Progenitor cell of endocrine pancreas (in vitro differentiated cells): ENCODE results near the gene ZSWIM6. TPM values are rescaled to one million over a fixed set of nuclear protein-coding genes. Genes with fewer than 3 reads are reported as not detected.
"Not testable (repeated sequence)": the region's sequence is repeated elsewhere in the genome, so short reads cannot be mapped to it uniquely, and the experiment has no call there.

Experiments used
- DNase-seq: peaks from one replicate; pipeline ENCODE4 v3.0.0; 2021; ENCODE audit warnings: low spot score; ENCODE audit not compliant: unreplicated experiment
- H3K27ac Mint-ChIP-seq: 2 replicates; pipeline ENCODE4 v1.8.0; 2021; ENCODE audit warnings: mild to moderate bottlenecking, moderate library complexity, mixed read lengths
- H3K27me3 Mint-ChIP-seq: 2 replicates; pipeline ENCODE4 v1.8.0; 2021; ENCODE audit warnings: mixed read lengths
- H3K36me3 Mint-ChIP-seq: 2 replicates; pipeline ENCODE4 v1.8.0; 2022; ENCODE audit warnings: mixed read lengths; ENCODE audit not compliant: insufficient read depth
- H3K4me1 Mint-ChIP-seq: 2 replicates; pipeline ENCODE4 v1.8.0; 2021; ENCODE audit warnings: low read depth, mixed read lengths
- H3K4me3 Mint-ChIP-seq: 2 replicates; pipeline ENCODE4 v1.8.0; 2021; ENCODE audit warnings: low read depth, mild to moderate bottlenecking, moderate library complexity, mixed read lengths
- H3K9me3 Mint-ChIP-seq: 2 replicates; pipeline ENCODE4 v1.8.0; 2021; ENCODE audit warnings: low read depth, mixed read lengths
- total RNA-seq: library from RNA; stranded (reverse); gene quantifications from 2 replicates; pipeline ENCODE4 v1.2.1, GENCODE V29; 2021
- TF ChIP-seq, protein P1 (sequence below): fragments of 200-600 bp; sonication (generic); IDR thresholded peaks from one replicate; pipeline ENCODE4 v1.5.0; 2021; ENCODE audit warnings: antibody characterized with exemption, mild to moderate bottlenecking; ENCODE audit not compliant: unreplicated experiment

The ZSWIM6 gene
- total RNA-seq, 1 donor from 2014 or later, result 35.2 TPM

DNA sequence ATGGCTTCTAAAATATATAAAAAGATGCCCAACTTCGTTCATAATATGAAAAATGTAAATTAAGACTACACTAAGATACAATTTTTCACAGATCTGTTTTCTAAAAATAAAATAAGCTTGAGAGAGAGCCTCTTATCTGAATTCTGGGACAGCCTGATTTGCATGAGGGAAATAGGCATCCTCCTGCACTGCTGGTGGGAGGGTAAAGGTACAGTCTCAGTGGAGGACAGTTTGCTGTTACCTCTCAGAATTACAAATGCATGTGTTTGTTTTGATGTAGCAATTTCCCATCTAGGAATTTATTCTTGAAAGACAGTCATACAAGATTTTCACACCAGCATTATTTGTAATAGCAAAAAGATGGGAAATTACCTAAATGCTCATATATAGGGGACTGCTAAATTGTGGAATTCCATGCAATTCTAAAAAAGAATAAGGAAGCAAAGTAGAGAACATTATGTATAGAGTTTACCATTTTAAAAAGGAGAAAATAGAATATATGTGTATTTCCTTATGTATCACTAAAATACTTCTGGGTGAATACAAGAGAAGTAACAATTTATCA lies 75.7 kb downstream of the ZSWIM6 start:
- TF ChIP-seq, protein P1, sequence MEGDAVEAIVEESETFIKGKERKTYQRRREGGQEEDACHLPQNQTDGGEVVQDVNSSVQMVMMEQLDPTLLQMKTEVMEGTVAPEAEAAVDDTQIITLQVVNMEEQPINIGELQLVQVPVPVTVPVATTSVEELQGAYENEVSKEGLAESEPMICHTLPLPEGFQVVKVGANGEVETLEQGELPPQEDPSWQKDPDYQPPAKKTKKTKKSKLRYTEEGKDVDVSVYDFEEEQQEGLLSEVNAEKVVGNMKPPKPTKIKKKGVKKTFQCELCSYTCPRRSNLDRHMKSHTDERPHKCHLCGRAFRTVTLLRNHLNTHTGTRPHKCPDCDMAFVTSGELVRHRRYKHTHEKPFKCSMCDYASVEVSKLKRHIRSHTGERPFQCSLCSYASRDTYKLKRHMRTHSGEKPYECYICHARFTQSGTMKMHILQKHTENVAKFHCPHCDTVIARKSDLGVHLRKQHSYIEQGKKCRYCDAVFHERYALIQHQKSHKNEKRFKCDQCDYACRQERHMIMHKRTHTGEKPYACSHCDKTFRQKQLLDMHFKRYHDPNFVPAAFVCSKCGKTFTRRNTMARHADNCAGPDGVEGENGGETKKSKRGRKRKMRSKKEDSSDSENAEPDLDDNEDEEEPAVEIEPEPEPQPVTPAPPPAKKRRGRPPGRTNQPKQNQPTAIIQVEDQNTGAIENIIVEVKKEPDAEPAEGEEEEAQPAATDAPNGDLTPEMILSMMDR, result no peak
- H3K27ac Mint-ChIP-seq, result peak overlapping the region; percentile 97
- H3K9me3 Mint-ChIP-seq, result no peaks in the 10 kb centered on the region
- H3K4me3 Mint-ChIP-seq, result peak overlapping the region; percentile 65
- peaks cover 1% of the 10 kb centered on the region for H3K36me3 Mint-ChIP-seq
- no peaks in the 10 kb centered on the region for H3K27me3 Mint-ChIP-seq
- peaks cover 27% of the 10 kb centered on the region for H3K4me1 Mint-ChIP-seq
- DNase-seq, result no peak

DNA sequence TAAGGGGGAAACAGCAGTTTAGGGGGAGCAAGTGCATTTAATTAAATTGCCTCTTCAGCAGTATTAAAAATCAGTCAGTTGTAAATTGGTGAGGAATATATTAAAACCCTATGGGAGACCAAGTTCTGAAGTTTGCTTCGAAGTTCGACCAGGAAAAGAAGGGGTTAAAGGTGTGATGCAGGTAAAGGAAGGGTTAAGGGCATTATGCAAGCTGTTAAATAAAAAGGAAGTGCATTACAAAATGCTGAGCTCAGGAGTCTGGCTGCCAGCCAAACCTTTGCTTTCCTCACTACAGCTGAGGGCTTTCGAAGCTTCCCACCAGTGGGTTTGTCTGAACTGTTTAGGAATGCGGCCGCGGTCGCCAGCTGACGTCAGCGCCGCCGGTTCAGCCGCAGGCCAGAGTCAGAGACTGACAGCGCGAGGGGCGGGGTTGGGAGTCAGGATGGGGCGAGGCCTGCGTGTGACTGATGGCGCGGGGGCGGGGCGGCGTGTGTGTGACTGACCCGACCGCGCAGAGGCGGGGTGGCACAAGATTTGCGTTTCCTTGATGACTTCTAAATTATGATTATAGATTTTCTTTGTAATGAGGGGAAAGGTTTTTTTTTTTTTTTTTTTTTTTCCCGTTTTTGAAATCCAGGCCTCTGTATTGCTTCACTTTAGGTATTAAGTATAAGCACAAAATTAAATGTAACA lies 76.6 kb downstream of the ZSWIM6 start:
- TF ChIP-seq, protein P1, result no peak
- no peaks in the 10 kb centered on the region for H3K9me3 Mint-ChIP-seq
- peaks cover 1% of the 10 kb centered on the region for H3K36me3 Mint-ChIP-seq
- H3K27ac Mint-ChIP-seq, result peak overlapping the region; percentile 97
- H3K4me3 Mint-ChIP-seq, result peak overlapping the region; percentile 65
- peaks cover 25% of the 10 kb centered on the region for H3K4me1 Mint-ChIP-seq
- DNase-seq, result peak; percentile 93
- no peaks in the 10 kb centered on the region for H3K27me3 Mint-ChIP-seq

DNA sequence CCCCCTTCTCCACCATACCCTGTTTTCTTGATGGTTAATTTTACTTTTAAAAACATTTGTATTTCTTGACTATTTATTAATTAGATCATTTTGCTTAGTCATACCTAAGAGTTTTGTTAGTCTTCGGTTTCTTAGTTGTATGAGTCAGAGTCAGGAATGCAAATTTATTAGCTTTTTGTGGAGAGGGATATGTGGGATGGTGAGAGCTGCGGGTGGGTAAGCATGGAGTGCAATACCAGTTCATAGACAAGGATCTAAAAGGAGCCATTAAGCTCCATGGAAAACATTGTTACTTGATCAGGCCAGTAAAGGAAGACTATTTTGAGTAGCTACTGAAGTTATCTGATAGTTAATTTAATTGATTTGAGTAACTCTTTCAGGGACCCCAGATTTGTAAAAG lies 77.5 kb downstream of the ZSWIM6 start:
- Mint-ChIP-seq H3K4me3 (no peak overlapping the region), H3K27me3 (no peaks in the 10 kb centered on the region), H3K4me1 (peaks cover 30% of the 10 kb centered on the region), H3K9me3 (no peaks in the 10 kb centered on the region), H3K27ac (peak overlapping the region; percentile 76), H3K36me3 (no peaks in the 10 kb centered on the region)
- DNase-seq, result no peak
- TF ChIP-seq, protein P1, result no peak

DNA sequence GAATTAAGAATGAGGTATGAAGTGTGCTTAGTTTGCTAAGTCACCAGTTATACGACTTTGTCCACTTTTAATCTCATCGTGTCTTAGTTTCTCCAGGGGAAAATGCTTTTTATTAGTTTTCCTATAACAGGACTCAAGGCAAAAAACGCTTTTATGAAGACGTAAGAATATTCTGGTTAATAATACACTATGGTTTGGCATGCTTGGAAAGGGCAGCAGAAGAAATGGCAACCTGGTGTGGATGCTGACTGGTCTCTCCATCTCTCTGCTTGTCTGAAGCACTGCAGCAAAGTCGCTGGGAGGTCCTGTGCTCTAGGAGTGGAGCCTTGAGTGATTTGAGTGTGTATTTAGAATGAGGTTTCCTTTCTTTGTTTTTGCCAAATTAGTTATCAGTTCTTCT lies 78.8 kb downstream of the ZSWIM6 start:
- Mint-ChIP-seq H3K4me3 (no peak overlapping the region), H3K27me3 (no peaks in the 10 kb centered on the region), H3K27ac (peak overlapping the region; percentile 77), H3K9me3 (no peaks in the 10 kb centered on the region), H3K36me3 (no peaks in the 10 kb centered on the region), H3K4me1 (peaks cover 39% of the 10 kb centered on the region)
- no peak for DNase-seq
- TF ChIP-seq, protein P1, result no peak

DNA sequence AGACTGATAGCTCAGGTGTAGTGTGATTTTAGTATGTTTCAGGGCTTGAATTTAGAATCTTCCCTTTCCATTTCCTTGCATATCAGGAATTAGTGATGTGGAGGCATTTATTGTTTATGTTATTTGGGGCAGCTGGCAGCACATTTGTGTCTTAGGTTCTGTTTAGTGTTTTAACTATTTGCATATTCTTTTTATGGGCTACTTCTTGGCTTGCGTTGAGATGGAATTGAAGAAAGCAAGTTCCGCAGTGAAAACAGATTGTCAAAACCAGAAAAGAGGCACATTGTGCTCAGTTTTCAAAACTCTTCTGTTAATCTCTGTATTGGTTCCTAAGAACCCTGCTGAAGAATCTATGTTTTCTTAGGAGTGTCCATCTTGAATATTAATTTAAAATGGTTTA lies 80.3 kb downstream of the ZSWIM6 start:
- TF ChIP-seq, protein P1, result no peak
- Mint-ChIP-seq H3K4me1 (peaks cover 49% of the 10 kb centered on the region), H3K36me3 (no peaks in the 10 kb centered on the region), H3K9me3 (no peaks in the 10 kb centered on the region), H3K27me3 (no peaks in the 10 kb centered on the region), H3K27ac (no peak overlapping the region), H3K4me3 (no peak overlapping the region)
- DNase-seq, result no peak

DNA sequence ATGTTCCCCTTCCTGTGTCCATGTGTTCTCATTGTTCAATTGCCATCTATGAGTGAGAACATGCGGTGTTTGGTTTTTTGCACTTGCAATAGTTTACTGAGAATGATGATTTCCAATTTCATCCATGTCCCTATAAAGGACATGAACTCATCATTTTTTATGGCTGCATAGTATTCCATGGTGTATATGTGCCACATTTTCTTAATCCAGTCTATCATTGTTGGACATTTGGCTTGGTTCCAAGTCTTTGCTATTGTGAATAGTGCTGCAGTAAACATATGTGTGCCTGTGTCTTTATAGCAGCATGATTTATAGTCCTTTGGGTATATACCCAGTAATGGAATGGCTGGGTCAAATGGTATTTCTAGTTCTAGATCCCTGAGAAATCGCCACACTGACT lies 81.1 kb downstream of the ZSWIM6 start:
- DNase-seq, H3K4me3 Mint-ChIP-seq, H3K27ac Mint-ChIP-seq, H3K36me3 Mint-ChIP-seq, H3K9me3 Mint-ChIP-seq, H3K27me3 Mint-ChIP-seq: not testable (repeated sequence)
- H3K4me1 Mint-ChIP-seq, result peaks cover 42% of the 10 kb centered on the region
